Activated CD4-positive, alpha-beta T cell treated with anti-CD3 and anti-CD28 coated beads for 1 hour (primary cell): ENCODE measurements around the gene CHST8.

Experiments
- DNase-seq: peaks from one replicate; pipeline ENCODE4 v3.0.0-alpha.2; 2020

The CHST8 gene

DNA sequence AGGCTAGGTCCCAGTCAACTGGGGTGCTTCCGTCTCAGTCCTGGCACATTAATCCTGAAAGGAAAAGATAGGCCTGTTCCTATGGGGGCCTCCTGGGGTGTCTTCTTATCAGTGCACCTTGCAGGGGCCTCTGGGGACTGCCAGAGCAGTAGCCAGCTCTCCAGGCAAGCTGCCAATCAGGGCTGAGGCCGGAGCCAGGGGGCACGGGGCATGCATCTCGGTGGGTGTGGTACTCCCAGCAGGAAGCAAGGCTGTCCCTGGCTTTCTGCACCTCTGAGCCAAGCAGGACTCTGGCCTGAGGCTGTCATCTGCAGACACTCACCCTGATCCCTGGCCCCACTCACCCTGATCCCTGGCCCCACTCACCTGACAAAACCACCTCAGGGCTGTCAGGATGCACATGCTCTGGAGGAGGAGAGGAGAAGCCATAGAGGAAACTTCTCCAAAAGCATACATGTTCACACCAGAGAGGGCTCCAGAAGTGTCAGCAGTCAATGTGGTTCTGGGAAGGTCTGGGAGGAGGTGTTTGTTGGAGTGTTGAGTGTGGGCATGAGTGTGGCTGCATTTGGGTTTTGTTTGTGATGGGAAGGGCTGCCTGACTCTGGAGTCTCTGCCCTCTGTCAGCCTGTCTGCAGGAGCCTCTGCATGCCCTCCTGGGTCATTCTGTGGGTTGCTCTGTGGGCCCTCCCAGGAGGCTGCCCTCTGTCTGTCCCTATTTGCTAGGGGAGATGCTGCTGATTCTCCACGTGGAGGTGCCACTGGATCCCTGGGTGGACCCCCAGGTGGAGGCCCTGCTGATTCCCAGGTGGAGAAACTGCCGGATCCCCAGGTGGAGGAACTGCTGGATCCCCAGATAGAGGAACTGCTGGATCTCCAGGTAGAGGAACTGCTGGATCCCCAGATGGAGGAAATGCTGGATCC, 152.2 kb downstream of the CHST8 start:
- no peak for DNase-seq

DNA sequence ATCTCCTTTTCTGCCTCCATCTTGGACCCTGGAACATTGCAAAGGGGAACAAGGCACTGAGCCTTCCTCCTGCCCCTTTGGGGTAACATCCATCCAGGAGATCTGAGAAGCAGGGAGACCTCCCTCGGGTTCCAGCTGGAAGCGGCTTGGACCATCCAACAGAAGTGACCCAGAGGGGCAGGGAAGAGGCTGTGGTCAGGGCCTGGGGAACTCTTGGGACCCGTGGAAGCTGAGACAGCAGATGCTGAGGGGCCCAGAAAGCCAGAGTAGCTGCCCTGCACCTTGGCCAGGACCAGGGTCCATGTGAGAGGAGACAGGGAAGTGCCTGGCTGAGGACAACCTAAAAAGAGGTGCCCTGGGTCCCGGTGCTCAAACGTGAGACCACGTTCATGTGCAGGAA, 153.0 kb downstream of the CHST8 start:
- DNase-seq: no peak

DNA sequence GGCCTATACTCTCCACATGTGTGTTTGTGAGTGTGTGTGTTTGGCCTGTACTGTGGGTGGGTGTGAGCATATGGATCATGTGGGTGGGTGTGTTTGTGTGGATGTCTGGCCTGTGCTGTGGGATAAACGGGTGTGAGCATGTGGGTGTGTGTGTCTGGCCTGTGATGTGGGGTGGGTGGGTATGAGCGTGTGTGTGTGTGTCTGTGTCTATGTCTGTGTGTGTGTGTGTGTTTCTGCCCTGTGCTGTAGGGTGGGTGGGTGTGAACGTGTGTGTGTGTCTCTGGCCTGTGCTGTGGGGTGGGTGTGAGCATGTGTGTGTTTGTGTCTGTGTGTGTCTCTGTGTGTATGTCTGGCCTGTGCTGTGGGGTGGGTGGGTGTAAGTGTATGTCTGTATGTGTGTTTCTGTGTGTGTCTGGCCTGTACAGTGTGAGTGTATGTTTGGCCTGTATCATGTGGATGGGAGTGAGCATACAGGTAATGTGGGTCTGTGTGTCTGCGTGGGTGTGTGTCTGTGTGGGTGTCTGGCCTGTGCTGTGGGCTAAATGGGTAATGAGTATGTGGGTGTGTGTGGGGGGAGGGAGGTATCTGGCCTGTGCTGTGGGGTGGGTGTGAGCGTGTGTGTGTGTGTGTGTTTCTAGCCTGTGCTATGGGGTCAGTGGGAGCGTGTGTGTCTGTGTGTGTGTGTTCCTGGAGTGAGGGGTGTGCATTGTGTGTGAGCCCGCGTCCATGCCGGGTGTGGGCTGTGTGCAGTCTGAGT, 154.2 kb downstream of the CHST8 start:
- no peak for DNase-seq

DNA sequence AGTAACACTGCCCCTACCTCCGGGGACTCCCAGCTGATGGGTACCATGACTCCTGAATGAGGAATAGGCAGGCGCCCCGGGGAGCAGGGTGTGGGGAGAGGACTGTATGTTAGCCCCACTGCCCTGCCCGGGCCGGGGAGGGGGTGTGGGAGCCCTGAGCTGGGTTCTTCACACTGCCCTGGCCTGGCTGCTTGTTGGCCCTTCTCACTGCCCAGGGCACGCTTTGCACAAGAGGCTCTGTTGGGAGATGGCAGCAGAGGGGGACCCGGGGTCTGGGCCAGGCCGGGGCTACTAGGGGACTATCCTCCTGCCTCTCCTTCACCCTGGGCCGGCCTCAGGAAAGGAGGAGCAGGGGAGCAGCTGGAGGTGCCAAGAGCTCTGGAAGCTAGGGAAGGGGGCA, 155.6 kb downstream of the CHST8 start:
- DNase-seq: no peak

DNA sequence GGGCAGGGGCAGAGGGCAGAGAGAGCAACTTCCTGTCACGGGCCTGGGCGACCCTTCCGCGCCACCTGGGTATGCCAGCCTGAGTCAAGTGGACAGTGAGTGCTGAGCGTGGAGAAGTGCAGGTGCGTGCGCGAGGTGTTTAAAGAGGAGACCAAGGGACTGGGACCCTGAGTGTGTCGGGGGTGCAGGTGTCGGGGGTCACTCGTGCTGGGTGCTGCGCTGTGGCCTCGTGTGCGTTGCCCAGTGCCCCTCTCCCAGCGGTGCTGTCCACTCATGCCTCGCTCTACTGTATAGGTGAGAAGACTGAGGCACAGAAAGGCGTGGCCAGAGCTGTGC, 156.0 kb downstream of the CHST8 start:
- no peak for DNase-seq

DNA sequence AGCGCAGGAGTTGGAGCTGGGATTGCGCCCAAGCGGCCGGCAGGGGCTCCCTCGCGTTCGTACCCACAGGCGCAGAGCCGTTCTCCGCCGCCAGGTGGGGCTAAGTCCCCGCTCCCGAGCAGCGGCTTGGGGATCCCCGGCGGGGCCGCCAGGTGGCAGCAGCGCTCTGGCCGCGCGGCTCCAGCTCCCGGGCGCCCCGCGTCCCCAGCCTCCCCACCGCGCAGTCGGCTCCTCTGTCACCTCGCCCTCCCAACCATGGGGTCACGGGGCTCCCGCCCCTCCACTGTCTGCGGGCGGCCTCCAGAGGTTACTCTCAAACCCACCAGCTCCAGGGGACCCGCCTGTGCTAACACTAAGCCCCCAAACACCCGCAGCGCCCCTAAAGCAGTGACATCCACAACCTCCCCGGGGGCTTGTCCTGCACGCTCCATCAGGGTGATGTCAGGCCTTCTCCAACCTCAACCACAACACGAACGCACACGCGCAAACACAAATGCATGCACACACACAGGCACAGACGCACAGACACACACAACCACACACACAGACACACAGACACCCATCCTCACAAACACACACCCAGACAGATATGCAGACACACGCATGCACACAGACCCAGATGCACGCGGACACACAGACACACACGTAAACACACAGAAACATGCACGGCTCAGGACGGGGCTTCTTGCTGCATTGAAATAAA, 156.5 kb downstream of the CHST8 start:
- peak; percentile 78 for DNase-seq

DNA sequence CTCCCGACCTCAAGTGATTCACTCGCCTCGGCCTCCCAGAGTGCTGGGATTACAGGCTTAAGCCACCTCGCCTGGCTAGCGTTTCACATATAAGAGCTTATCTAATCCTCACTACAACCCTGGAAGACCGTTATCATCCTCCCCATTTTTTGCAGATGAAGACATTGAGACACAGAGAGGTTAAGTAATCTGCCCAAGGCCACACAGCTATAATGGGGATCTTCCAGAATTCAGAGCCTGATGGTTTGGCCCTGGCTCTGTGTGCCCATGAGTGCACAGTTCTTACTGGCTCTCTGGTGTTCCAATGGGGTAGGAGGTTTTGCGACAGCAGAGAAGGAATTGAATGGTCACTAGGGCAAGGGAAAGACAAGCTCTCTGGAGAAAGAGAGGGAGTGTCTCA, 158.1 kb downstream of the CHST8 start:
- DNase-seq: no peak

DNA sequence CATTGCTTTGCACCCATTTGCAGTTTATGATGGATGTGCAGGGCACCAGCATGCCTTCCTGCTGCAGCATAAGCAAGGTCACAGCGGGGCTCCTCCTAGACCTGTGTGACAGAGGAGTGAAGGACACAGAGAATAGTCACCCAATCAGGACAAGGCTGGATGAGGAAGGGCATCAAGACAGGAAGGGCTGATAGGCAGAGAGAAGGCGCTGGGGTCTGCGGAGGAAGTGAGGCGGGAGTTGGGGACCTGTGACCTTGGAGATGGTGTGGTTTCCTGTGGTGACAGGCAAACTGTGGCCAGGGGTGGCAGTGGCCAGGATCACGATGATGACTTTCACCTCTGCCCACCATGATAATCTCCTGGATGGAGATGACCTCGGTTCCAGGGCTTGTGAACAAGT, 158.5 kb downstream of the CHST8 start:
- no peak for DNase-seq

DNA sequence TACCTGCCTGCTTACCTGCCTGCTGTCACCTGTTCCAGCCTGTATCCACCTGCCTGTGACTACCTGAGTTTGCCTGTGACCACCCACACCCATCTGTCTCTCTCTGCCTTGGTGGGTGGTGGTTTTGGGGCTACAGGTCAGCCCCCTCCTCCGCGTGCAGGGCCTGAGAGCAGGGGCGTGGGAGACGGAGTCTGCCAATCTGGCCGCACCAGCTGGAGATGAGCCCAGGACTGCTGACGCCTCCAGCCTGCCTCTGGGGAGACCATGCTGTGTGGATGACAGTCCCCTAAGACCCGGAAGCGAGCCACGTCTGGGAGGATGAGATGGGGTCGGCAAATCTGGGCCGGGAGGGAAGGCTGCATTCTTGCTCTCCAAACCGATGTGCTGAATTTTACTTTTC, 159.0 kb downstream of the CHST8 start:
- DNase-seq: no peak

DNA sequence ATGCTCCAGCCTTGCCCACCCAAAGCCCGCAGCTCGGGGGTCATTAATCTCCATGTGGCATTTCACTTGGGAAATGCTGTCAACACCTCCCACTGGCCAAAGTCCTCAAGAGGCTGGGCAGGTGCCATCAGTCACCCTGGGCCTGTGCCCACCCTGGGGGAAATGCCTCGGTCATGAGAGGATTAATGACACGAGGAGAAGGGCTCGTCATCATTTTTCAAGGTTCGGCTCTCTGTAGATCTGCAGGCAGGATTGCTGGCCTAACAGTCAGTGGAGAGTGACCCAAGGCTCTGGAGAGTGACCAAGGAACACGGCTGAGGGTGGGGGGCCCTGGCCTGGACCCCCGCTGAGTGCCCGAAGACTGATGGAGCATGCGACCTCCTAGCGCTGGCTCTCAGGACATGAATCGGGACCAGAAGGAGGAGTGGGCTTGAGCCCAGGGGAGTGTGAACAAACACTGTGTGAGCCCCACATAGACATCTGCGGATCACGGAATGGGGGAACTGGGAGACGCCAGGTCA, 159.7 kb downstream of the CHST8 start:
- DNase-seq: no peak

DNA sequence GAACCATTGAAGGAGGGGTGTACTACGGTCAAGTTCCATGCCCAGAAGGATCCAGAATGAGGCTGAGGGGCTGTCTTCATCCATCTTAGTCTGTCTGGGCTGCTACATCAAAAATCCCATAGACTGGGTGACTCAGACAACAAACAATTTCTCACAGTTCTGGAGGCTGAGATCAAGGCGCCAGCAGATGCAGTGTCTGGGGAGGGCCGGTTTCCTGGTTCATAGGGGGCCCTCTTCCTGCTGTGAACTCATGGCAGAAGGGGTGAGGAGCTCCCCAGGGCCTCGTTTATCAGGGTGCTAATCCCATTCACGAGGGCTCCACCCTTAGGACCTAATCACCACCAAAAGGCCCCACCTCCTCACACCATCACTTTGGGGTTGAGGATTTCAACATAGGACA, 160.2 kb downstream of the CHST8 start:
- no peak for DNase-seq

DNA sequence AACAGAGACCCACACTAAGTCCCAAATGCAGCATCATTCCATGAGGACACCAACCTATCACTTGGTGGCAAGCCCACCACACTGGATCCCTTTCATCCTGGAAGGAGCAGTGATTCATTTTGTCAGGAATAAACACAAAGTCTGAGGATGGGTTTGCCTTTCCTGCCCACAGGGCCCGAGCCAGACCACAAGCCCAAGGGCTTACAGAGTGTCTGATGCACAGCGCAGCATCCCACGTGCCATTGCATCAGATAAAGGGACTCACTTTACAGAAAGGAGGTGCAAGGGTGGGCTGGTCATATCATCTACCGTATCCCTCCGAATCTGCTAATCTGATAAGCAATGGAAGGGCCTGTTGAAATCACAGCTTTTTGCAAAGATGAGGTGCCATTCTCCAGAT, 162.7 kb downstream of the CHST8 start:
- no peak for DNase-seq

DNA sequence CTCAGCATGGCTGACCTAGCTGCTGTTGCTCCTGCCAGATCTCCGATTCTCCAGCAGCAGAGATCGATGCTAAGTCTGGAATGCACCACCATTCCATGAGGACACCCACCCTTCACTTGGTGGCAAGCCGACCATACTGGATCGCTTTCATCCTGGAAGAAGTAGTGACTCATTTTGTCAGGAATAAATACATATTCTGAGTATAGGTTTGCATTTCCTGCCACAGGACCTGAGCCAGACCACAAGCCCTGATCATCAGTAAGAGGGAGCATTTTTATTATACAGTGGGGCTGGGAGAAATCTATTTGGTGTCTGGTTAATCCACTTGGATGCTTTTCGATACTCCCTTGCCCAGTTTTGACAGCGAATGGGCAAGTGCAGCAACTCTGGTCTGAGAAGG, 164.0 kb downstream of the CHST8 start:
- DNase-seq: no peak

DNA sequence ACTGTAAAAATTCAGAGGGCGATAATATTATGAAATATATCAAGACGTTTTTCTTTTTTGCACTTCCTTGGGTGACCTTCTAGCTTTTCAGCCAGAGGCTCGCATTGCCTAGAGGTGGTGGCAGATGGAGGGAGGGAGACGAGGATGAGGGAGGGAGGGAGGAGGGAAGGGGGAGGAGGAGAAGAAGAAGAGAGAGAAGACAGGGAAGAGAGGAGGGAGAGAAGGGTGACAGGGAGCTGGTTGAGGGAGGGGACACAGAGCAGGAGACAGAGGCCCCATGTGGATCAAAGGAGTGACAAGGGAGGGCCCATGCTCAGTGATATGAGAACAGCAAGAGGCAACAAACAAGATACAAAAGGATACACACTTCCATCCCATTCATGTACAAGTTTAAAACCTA, 166.9 kb downstream of the CHST8 start:
- no peak for DNase-seq

DNA sequence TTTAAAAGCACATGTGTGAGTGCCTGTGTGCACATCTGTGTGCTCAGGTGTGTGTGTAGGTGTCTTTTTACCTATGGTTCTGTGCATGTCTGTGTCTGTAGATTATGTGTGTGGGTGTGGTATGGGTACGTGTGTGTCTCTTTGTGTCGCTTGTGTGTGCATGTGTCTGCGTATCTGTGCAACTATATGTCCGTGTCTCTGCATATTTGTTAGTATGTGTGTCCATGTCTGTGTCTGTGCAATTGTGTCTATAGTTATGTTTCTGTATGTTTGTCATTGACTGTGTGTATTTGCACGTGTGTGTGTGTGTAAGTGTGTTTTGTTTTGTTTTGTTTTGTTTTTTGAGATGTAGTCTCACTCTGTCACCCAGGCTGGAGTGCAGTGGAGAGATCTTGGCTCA, 167.6 kb downstream of the CHST8 start:
- no peak for DNase-seq

DNA sequence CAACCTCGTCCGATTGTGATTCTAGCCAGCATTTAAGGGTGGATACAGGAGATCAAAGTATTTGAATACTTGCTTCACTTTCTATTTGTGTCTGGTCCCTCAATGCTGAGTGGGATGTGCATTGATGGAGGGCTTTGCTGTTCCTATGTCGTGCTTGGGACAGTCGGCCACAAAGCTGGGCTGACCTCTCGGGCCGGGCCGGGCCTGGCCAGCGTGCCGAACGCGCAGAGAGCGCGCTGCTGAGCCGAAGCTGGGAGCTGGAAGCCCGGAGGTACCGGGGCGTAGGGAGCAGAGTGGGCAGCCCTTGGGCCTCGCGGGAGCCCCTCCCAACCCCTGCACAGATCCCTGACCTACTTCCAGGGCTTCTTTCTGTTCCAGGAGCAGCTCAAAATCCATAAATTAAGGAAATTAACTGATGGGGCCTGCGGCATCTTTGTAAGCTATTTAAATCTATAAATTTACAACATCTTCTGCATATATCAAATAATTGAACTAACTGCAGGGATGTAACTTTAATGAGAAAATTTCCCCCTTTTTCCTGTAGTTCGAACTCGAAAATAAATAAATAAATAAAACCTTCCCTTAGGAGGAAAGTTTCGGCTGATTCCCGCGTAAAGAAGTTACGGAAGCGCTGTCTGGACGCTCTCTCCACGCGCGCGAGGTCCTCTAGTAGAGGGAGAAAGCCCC, 173.1 kb downstream of the CHST8 start:
- DNase-seq: no peak

DNA sequence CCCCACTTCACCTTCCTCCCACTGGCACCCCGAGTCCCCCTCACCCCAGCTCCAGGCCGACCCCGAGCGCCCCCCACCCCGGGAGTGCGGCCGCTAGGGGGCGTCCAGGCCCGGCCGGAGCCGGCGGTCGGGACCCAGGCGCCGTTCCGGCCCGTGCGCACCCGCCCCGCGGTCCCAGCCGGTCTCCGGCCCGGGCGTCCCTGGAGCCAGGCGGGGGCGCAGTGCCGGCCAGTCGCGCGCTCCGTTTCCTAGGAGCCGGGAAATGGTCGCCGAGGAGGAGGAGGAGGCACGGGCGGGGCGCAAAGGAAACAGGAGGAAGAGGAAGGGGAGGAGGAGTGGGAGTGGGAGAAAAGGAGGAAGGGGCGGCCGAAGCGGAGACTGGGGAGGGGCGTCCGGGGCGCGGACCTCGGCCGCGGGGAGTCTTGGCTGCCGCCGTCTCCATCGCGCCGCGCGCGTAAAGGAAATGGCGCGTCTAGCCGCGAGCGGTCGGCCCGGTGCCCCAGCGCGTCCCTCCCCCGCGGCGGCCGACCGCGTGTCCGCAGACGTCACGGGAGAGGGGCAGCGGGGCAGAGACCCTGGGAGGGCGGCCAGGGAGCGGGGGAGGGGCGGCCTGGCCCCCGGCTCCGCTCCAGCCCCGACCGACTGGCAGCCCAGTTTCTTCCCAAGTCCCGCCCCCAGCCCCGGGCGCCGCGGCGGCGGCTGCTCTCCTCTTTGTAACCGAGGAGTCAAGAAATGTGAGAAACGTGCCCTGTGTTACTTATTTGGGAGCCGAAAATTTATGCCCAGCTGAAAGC, 173.8 kb downstream of the CHST8 start:
- DNase-seq: no peak

DNA sequence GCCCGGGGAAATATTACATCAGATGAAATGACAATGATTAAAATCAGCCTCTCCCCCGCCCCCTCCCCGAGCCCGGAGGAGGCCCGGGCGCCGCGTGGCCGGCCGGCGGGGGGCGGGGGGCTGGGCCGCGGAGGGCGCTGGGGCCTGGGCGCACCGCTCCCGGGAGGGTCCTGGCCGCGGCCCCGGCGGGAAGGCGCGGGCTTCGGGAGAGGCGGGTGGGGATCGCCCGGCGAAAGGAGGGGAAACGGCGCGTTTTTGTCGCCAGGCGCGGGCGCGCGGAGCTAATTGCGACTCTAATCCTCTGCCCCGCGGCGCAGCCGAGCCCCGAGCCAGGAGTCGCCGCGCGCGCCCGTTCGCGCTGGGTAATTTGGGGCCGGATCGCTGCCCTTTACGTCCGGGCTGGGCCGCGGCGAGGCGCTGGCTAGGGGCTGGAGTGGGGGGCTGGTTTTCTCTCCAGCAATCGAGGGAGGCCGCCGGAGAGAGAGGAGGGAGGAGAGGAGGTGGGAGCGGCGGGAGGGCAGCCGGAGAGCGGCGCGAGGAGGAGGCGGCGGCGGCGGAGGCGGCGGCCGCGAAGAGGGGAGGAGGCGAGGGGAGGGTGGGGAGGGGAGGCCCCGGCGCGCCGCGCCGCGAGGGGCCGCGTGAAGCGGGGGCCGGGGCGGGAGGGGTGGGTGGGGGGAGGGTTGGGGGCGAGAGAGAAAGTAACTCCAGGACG, 174.6 kb downstream of the CHST8 start, which contains the start of gene KCTD15:
Gene KCTD15 (plus strand): TSS at position 707 of the 712 bp plus-strand sequence. CDS start 3,585 bp downstream, outside the sequence.
- DNase-seq: no peak

DNA sequence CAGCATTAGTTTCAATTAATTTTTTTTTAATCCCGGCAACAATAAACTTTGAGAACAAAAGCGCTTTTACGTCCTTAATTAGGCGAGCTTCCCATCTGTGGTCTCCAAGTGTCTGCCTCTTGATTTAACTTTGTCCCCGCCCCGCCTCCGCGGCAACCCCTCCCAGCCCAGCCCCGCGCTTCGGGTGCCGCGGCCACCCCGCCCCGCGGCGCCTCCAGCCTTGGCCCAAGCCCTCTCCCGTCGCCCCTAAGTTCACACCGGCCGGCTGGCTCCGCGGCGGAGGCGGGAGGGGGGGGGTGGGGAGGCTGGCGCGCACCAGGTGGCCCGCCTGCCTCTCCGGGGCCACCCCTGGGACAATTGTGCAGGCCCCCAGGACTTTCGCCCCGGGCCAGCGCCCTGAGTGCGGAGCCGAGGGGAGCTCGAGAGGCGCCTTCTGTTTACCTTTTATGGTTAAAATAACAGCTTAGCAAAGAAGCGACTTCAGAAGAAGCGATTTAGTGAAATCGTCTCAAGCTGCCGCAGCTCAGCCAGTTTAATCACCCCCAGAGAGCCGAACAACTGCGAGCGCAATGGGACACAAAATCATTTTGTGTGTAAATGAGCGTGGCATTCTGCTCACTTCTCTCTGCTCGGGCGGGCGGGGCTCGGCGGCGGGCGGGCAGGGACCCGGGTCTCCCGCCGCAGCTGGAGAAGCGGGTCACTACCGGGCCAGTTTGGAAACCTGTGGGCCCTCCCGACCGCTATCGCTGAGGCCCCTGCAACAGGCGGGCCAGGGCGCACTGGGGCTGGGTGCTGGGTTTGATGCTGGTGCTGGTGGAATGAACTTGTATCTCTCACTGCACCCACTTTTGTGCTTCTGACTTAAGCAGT, 176.3 kb downstream of the CHST8 start:
- DNase-seq: no peak

DNA sequence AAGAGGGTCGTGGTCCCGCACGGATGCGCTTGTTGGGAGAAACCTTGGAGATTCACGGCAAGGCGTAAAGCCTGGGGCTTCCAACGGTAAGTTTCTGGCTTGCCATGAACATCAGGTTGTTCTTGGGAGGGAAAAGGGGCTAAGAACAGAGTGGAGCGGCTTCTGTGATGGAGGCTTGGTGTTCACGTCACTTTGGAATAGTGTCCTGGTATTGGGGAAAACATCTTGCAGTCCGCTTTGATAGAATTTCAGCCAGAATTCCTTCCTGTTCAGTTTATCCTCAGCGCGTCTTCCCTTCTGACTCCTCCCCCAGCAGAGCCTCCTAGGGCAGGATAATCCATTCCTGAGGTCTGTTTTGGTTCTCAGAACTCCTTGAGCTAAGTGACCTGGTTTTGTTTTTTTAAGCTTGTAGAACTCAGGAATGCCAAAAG, 176.9 kb downstream of the CHST8 start:
- DNase-seq: no peak
